ENCODE results near the gene ATG10.
"Not testable (repeated sequence)": the region's sequence is repeated elsewhere in the genome, so short reads cannot be mapped to it uniquely, and the experiment has no call there.

Gene ATG10

DNA sequence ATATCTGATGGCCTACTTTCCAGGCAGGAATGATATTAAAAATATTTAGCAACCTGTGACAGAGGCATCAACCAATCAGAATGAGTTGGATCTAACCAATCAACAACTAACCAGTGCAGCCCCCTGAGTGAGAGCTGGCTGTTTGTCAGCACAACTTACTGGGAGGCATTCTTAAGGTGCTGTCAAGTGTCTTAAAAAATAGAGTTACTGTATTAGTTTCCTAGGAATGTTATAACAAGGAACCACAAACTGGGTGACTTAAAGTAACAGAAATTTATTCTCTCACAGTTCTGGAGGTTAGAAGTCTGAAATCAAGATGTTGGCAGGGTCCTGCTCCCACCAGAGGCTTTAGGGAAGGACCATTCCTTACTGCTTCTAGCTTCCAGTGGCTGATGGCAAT is 85.2 kb downstream of the ATG10 start:
- peak; percentile 39 for DNase-seq

- peak; percentile 38 for DNase-seq
Measured at GRCh38 chr5:82058710-82059109, 86.9 kb downstream of the ATG10 start.

GRCh38 chr5:82066791-82067190 is 95.0 kb downstream of the ATG10 start:
- DNase-seq = no peak

- DNase-seq = not testable (repeated sequence)
Measured at GRCh38 chr5:82068042-82068441, 96.2 kb downstream of the ATG10 start.

DNA sequence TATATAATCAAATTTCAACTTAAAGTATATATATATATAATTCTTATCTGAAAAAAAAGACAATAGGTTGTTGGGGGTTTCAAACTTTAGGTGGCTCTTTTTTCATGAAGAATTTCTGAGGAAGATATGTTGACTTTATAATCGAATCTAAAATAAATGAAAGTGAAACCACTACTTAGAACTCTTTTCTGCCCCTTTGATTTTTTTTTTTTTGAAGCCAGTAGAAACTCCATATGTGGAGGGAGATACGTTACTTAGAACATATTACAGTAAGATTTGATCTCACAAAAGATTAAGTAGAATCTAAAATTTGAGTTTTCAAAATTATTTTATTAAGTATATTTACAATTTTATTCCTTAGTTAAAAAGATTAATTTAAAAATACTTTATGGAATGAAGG is 96.9 kb downstream of the ATG10 start:
- DNase-seq = no peak

- DNase-seq = no peak
Measured at GRCh38 chr5:82072138-82072537, 100.3 kb downstream of the ATG10 start.

DNA sequence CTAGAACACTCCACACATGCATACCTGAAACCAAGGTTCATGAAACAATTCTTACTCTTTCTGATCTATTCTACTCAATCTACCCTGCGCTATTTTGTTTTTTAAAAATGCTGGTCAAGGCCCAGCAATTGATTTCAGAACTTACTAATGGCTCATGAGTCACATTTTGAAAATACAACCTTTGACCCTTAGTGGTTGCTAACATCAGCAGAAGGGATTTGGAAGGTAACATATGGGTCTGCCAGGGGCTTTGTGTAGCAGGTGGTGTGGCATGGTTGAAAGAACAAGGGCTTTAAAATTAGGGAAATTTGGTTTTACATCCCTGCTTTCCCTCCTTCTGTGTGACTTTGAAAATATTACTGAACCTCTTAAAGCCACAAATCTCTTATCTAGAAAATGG is 101.4 kb downstream of the ATG10 start:
- DNase-seq = no peak

DNA sequence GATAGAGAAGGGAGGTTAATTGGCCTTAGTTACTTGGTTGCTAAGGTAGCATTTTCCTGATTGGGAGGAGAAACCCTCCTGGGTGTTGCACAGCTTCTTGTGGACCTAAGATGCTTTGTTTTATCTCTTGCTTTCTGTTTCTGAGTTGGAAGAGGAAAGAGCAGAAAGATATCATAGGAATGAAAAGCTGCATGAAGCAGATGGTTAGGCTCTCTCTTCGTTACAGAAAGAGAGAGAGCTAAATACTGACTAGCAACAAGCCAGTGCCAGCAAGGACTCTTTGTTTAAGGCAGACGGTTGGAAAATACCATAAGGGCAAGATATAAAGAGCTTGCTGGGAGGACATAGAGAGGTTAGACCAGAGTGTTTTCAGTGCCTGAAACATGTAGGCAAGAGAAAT is 103.1 kb downstream of the ATG10 start:
- no peak for DNase-seq

DNA sequence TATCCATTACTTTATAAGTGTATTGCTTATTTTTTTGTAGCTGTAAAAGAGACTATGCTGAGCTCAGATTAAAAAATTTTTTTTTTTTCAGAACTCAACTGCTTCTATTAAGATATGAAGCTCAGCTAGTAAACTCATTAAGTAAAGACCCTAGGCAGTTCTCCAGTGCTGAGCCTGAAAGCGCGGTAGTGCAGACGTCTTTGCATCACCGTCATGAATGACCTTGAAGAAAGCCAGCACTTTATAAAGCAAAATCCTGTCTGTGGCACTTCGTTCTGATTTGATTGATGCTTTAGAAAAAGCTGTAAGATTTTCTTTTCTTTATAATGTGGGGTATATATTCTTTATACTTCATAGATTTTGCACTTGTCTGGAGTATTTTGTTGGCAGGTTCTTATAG is 105.7 kb downstream of the ATG10 start:
- no peak for DNase-seq

GRCh38 chr5:82091617-82092016 is 119.8 kb downstream of the ATG10 start:
- no peak for DNase-seq

GRCh38 chr5:82095536-82095935 is 123.7 kb downstream of the ATG10 start:
- DNase-seq = no peak

- no peak for DNase-seq
Measured at GRCh38 chr5:82096249-82096648, 124.4 kb downstream of the ATG10 start.

- no peak for DNase-seq
Measured at GRCh38 chr5:82100303-82101077, 128.7 kb downstream of the ATG10 start.

- no peak for DNase-seq
Measured at GRCh38 chr5:82104872-82105271, 133.0 kb downstream of the ATG10 start.

DNA sequence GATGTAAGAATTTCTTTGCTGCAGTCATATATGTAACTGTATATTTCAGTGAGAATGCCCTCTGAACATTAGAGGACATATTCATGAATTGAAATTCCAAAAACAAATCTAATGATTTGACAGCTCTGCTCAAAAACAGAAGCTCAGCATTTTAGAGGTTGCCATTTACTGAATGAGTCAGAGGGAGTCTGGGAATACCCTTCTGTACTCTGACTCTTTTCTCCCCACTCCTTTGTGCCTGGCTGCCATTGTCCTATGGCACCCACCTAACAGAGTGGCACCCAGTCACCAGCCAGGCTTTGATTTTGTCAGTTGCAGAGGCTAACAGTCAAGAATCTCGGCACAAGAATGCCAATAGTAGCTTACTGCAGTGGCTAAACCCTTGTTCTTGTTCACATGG is 133.6 kb downstream of the ATG10 start:
- DNase-seq = no peak

GRCh38 chr5:82106207-82106606 is 134.4 kb downstream of the ATG10 start:
- DNase-seq = no peak

DNA sequence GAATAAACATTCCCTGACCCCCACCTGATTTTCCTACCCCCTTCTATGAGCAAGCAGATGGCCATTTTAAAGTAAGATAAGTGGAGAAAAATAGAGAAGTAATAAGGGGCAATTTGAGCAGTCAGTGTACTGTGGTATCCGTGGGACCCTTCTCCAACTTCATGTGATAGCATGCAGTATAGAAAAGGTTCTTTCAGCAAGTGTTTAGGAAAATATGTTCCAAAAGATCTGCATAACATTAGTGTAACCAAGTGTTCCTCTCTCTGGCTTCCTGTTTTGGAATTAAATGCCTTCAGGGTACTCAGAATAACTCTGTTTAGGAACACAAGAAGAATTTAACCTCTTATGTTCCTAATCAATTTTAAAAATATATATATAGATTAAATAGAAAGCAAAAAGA is 134.9 kb downstream of the ATG10 start:
- no peak for DNase-seq

- DNase-seq = no peak
Measured at GRCh38 chr5:82107267-82107666, 135.4 kb downstream of the ATG10 start.

DNA sequence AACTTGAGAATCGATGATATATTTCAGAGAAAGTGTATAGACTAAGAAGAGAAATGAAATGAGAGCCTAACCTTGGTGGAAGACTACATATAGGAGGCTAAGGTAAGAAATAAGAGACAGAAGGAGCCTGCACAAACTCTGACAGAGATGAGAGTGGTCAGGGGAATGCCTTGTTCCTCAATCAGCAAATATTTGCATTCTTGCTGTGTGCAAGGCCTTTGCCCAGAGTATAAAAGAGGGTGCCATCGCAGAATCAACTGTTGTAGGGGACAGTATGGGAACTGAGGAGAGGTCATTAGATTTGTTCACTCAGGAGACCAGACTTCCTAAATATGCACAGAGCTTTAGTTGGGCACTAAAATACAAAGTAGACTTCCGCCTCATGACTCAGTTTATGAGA is 137.2 kb downstream of the ATG10 start:
- DNase-seq = no peak

GRCh38 chr5:82109915-82110314 is 138.1 kb downstream of the ATG10 start:
- not testable (repeated sequence) for DNase-seq

- peak; percentile 25 for DNase-seq
Measured at GRCh38 chr5:82111191-82111590, 139.4 kb downstream of the ATG10 start.

GRCh38 chr5:82115858-82116257 is 144.0 kb downstream of the ATG10 start:
- DNase-seq = no peak

GRCh38 chr5:82119889-82120288 is 148.1 kb downstream of the ATG10 start:
- DNase-seq = no peak

GRCh38 chr5:82129723-82130285 is 158.0 kb downstream of the ATG10 start:
- DNase-seq = no peak

GRCh38 chr5:82130602-82131001 is 158.8 kb downstream of the ATG10 start:
- no peak for DNase-seq

Data from fibroblast of skin of back (primary cell).